Peyer's patch (tissue), 4 donors: ENCODE measurements around the gene SOX8.

Source experiments
- CTCF ChIP-seq, 6 experiments: fragments of 450-650 bp in 4 of 6; fragments of 200-600 bp in 2 of 6; sonication (generic) in 1 of 6; IDR thresholded peaks; one replicate each; pipeline ENCODE4 v1.5.1; 2017 to 2019; ENCODE audit warnings: antibody characterized with exemption in 6 of 6, mild to moderate bottlenecking in 3 of 6, moderate library complexity in 1 of 6
- POLR2A ChIP-seq, 2 donors: fragments of 450-650 bp; IDR thresholded peaks; one replicate each; pipeline ENCODE4 v1.5.1; 2017; ENCODE audit warnings: antibody characterized with exemption in 2 of 2, mild to moderate bottlenecking in 2 of 2, moderate library complexity in 2 of 2

DNA sequence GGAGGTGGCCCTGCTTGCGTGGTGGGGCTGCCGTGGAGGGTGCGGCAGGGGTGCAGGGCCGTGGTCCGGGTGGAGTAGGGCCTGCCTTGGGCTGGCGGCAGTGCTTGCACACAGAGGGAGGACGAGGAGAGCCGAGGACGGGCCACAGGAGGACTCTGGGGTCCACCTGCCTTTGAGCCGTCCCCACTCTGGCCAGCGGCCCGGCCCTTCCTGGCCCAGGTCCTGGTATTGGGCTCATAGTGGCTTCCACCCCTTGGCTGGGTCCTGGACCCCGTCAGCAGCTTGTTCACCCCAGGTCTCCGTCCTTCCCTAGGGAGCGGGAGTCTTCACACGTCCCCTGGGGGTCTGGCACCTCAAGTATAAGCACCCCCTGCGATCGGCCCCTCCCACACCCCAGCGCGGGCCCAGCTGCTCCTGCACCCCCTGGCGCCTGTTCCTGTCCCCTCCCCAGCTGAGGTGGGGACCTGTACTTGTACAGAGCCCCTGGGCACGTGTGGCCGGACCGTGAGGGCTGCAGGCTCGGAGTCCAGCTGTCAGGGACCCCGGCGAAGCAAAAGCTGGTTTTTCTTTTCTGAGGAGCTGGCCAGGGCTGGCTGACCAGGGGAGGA is 40.1 kb downstream of the SOX8 start:
- no peak for TF ChIP-seq CTCF (IDR thresholded peaks at IDR 0.05)
- TF ChIP-seq POLR2A (IDR thresholded peaks at IDR 0.05): no peak
